Tibial nerve (tissue), 4 donors: ENCODE results near the gene TEX44. TPM values are rescaled to one million over a fixed set of nuclear protein-coding genes. Genes with fewer than 3 reads are reported as not detected.
"Not testable (repeated sequence)": the region's sequence is repeated elsewhere in the genome, so short reads cannot be mapped to it uniquely, and the experiment has no call there.

Source experiments
- DNase-seq, 2 donors: peaks; one replicate each; pipeline ENCODE4 v3.0.0-alpha.2; 2019; ENCODE audit warnings: low spot score in 2 of 2
- H3K27ac ChIP-seq, 4 donors: fragments of 200-600 bp; sonication (generic) in 3 of 4; one replicate each; pipeline ENCODE4 v1.5.1; 2017 to 2019; ENCODE audit warnings: mild to moderate bottlenecking in 1 of 4
- H3K27me3 ChIP-seq, 2 donors: fragments of 200-600 bp; sonication (generic) in 1 of 2; one replicate each; pipeline versions ENCODE4 v1.5.1 to v1.6.0; 2017 to 2019
- H3K36me3 ChIP-seq, 3 donors: fragments of 200-600 bp; sonication (generic); one replicate each; pipeline ENCODE4 v1.5.1; 2018 to 2019
- H3K4me1 ChIP-seq, 4 donors: fragments of 200-600 bp; sonication (generic) in 3 of 4; one replicate each; pipeline ENCODE4 v1.5.1; 2017 to 2019
- H3K4me3 ChIP-seq, 4 donors: fragments of 200-600 bp; sonication (generic) in 3 of 4; one replicate each; pipeline ENCODE4 v1.5.1; 2017 to 2019; ENCODE audit warnings: mild to moderate bottlenecking in 1 of 4, moderate library complexity in 1 of 4
- H3K9me3 ChIP-seq, 4 donors: fragments of 200-600 bp; sonication (generic) in 3 of 4; one replicate each; pipeline ENCODE4 v1.5.1; 2017 to 2019
- CTCF ChIP-seq, 5 experiments: fragments of 200-600 bp in 3 of 5; fragments of 450-650 bp in 2 of 5; sonication (generic) in 3 of 5; IDR thresholded peaks; one replicate each; pipeline ENCODE4 v1.5.1; 2016 to 2019; ENCODE audit warnings: antibody characterized with exemption in 5 of 5, mild to moderate bottlenecking in 3 of 5, moderate library complexity in 2 of 5
- EP300 ChIP-seq, 2 donors: sonication (generic); formaldehyde crosslinking; IDR thresholded peaks; one replicate each; pipeline ENCODE4 v1.6.1; 2017; ENCODE audit warnings: antibody characterized with exemption in 2 of 2, mild to moderate bottlenecking in 1 of 2
- POLR2A ChIP-seq, 2 donors: fragments of 450-650 bp; IDR thresholded peaks; one replicate each; pipeline ENCODE4 v1.6.1; 2017; ENCODE audit warnings: antibody characterized with exemption in 2 of 2, mild to moderate bottlenecking in 2 of 2, moderate library complexity in 2 of 2
- WGBS, 2 donors: methylation state at CpG; one replicate each; pipeline ENCODE4 v1.1.5; 2018; 5-methylcytosine and 5-hydroxymethylcytosine counted together
- total RNA-seq, 4 donors: library from RNA; depleted of rRNA; stranded (reverse); fragments of >200 nt; gene quantifications; one replicate each; pipeline ENCODE4 v1.1.0, GENCODE V29; 2016

TEX44 gene
- total RNA-seq, 4 donors from 2014 or later, result not detected

- TF ChIP-seq EP300 (IDR thresholded peaks at IDR 0.05), result no peak
- no peak for TF ChIP-seq CTCF (IDR thresholded peaks at IDR 0.05)
- no peak for TF ChIP-seq POLR2A (IDR thresholded peaks at IDR 0.05)
Observed at GRCh38 chr2:231571661-231572191, 20.9 kb upstream of the TEX44 start.

GRCh38 chr2:231573096-231573495, 19.6 kb upstream of the TEX44 start:
- Histone ChIP-seq H3K4me3 (no peak overlapping the region), H3K9me3 (no peaks in the 10 kb centered on the region), H3K36me3 (no peaks in the 10 kb centered on the region), H3K4me1 (peaks cover 0 to 5% (median 0%) of the 10 kb centered on the region in 4 donors), H3K27ac (no peak overlapping the region), H3K27me3 (no peaks in the 10 kb centered on the region)
- no peak for DNase-seq
- 62 to 89% methylated on average over 4 of the region's 4 CpGs for WGBS, 2 donors
- TF ChIP-seq CTCF (IDR thresholded peaks at IDR 0.05), result no peak
- no peak for TF ChIP-seq EP300 (IDR thresholded peaks at IDR 0.05)
- no peak for TF ChIP-seq POLR2A (IDR thresholded peaks at IDR 0.05)

More at GRCh38 chr2:231571661-231572191, 20.9 kb upstream of the TEX44 start:
- no peaks in the 10 kb centered on the region for H3K36me3 ChIP-seq
- no peak for DNase-seq
- H3K27me3 ChIP-seq, result no peaks in the 10 kb centered on the region
- H3K9me3 ChIP-seq, result peaks cover 0 to 6% (median 0%) of the 10 kb centered on the region in 4 donors
- H3K27ac ChIP-seq, result peak overlapping the region in 3 of 4 donors; percentile 27 to 76 (median 57)
- H3K4me3 ChIP-seq, result no peak overlapping the region
- H3K4me1 ChIP-seq, result peaks cover 0 to 5% (median 0%) of the 10 kb centered on the region in 4 donors
- 47 to 55% methylated on average over 4 of the region's 4 CpGs for WGBS, 2 donors

GRCh38 chr2:231573698-231574421, 18.8 kb upstream of the TEX44 start:
- H3K4me3 ChIP-seq, result no peak overlapping the region
- no peak for TF ChIP-seq CTCF (IDR thresholded peaks at IDR 0.05)
- TF ChIP-seq POLR2A (IDR thresholded peaks at IDR 0.05), result no peak
- TF ChIP-seq EP300 (IDR thresholded peaks at IDR 0.05), result no peak

GRCh38 chr2:231575612-231576256, 16.9 kb upstream of the TEX44 start:
- H3K27ac ChIP-seq, result no peak overlapping the region
- H3K27me3 ChIP-seq, result no peaks in the 10 kb centered on the region
- peaks cover 0 to 5% (median 0%) of the 10 kb centered on the region in 4 donors for H3K4me1 ChIP-seq
- no peaks in the 10 kb centered on the region for H3K36me3 ChIP-seq
- H3K4me3 ChIP-seq, result no peak overlapping the region
- no peaks in the 10 kb centered on the region for H3K9me3 ChIP-seq
- WGBS, 2 donors, result 90 to 92% methylated on average over 10 of the region's 10 CpGs
- TF ChIP-seq CTCF (IDR thresholded peaks at IDR 0.05), result no peak
- no peak for TF ChIP-seq EP300 (IDR thresholded peaks at IDR 0.05)
- TF ChIP-seq POLR2A (IDR thresholded peaks at IDR 0.05), result no peak
- DNase-seq, result no peak

More at GRCh38 chr2:231573698-231574421, 18.8 kb upstream of the TEX44 start:
- Histone ChIP-seq H3K36me3 (no peaks in the 10 kb centered on the region), H3K4me1 (peaks cover 0 to 5% (median 0%) of the 10 kb centered on the region in 4 donors), H3K27ac (no peak overlapping the region), H3K9me3 (no peaks in the 10 kb centered on the region), H3K27me3 (no peaks in the 10 kb centered on the region)
- 73 to 76% methylated on average over 10 to 12 of the region's 15 CpGs for WGBS, 2 donors
- DNase-seq, result no peak

- no peak overlapping the region for H3K27ac ChIP-seq
- H3K27me3 ChIP-seq, result no peaks in the 10 kb centered on the region
- peaks cover 0 to 5% (median 0%) of the 10 kb centered on the region in 4 donors for H3K4me1 ChIP-seq
- no peak for DNase-seq
- no peak overlapping the region for H3K4me3 ChIP-seq
- H3K9me3 ChIP-seq, result no peaks in the 10 kb centered on the region
- 66 to 72% methylated on average over 4 of the region's 4 CpGs for WGBS, 2 donors
- TF ChIP-seq POLR2A (IDR thresholded peaks at IDR 0.05), result no peak
- no peak for TF ChIP-seq EP300 (IDR thresholded peaks at IDR 0.05)
- no peak for TF ChIP-seq CTCF (IDR thresholded peaks at IDR 0.05)
- H3K36me3 ChIP-seq, result no peaks in the 10 kb centered on the region
Observed at GRCh38 chr2:231576465-231576864, 16.2 kb upstream of the TEX44 start.

- 96 to 98% methylated on average over 2 of the region's 2 CpGs for WGBS, 2 donors
- not testable (repeated sequence) for H3K36me3 ChIP-seq, H3K27me3 ChIP-seq, H3K9me3 ChIP-seq, DNase-seq, H3K4me3 ChIP-seq, H3K4me1 ChIP-seq, H3K27ac ChIP-seq
Observed at GRCh38 chr2:231578655-231579054, 14.0 kb upstream of the TEX44 start.
